ENCODE measurements around the gene GPR55.

DNA sequence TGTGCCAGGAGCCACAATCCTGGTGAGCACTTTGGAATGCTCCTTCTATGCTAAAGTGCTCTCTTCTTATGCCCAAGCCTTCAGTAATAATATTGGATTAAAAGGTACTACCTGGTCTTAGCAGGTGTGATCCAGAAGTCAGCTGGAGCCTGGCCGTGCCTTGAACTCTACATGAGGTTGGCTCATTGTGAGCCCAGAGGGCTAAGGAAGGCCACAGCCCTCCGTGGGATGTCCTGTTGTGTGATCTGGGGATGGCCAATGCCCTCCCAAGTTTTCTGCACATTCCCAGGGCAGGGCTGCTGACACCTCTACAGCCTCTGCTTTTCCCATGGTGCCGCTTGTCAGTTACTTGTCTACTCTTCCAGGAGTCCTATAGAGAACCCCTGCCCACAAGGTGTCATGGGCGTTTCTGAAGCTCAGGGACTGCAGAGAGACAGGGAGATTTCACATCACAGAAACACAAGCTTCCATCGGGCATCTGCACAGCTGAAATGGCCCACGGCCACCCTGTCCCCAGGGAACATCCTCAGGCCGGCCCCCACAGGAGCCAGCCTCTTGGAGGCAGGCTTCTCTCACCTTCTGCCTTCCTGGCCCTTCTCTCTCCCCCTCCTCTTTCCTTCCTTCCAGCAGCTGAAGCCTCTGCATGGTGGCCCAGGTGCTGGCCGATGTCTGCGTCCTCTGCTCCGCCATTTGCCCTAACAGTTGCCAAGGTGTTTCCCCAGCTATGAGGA, 27.3 kb upstream of the GPR55 start:
- TF ChIP-seq GLI4 (tag by site-specific recombination; IDR thresholded peaks at IDR 0.05) = no peak
- no peak for TF ChIP-seq CTCF (tag by site-specific recombination; IDR thresholded peaks at IDR 0.05)
- no peak for TF ChIP-seq ELK4 (IDR thresholded peaks at IDR 0.05; ENCODE audit: borderline replicate concordance, low read depth, low read length)
- no peak for TF ChIP-seq KLF16 (tag by site-specific recombination; IDR thresholded peaks at IDR 0.05)
- no peak for TF ChIP-seq ATF2 (tag by site-specific recombination; IDR thresholded peaks at IDR 0.05; ENCODE audit: low read depth)
- no peak for TF ChIP-seq ZFP3 (tag by site-specific recombination; IDR thresholded peaks at IDR 0.05; ENCODE audit: low read depth)
- no peak for TF ChIP-seq ZBTB49 (tag by site-specific recombination; IDR thresholded peaks at IDR 0.05; ENCODE audit: low read depth)
- TF ChIP-seq ZXDB (tag by site-specific recombination; IDR thresholded peaks at IDR 0.05) = no peak
